Measurements from ENCODE around the gene TRAPPC2L. TPM values are rescaled to one million over a fixed set of nuclear protein-coding genes. Genes with fewer than 3 reads are reported as not detected.

The TRAPPC2L gene
- total RNA-seq, 2 donors from 2014 or later: 110 TPM

DNA sequence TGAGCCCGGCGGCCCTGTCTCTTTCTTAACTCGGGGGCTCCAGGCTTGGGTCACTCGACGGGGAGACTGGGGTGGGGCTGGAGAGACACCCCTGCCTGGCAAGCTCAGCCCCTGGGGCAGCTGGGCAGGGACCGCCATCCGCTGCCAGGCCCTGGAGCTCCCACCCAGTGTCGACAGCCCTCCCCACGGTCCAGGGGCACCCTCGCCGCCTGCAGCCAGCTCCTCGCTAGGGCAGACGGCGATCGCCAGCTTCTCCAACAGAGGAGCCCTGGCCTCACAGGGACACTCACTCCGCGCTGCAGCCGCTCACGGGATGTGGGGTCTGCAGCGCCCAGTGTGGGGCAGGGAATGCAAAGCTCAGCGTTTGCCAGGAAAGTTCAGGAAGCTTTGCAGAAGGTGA, 29.2 kb upstream of the TRAPPC2L start:
- H3K36me3 Mint-ChIP-seq (ENCODE audit: low read depth): peaks cover 8% of the 10 kb centered on the region
- no peaks in the 10 kb centered on the region for H3K27me3 Mint-ChIP-seq (ENCODE audit: insufficient read depth)
- WGBS, 2 experiments (ENCODE audit: insufficient coverage in 1 of 2, insufficient read length in 1 of 2): 94% methylated on average over 20 to 21 of the region's 21 CpGs
- no peak overlapping the region for H3K4me3 Mint-ChIP-seq
- no peaks in the 10 kb centered on the region for H3K36me3 ChIP-seq (ENCODE audit: control insufficient read depth, insufficient read depth, low read length)
- H3K4me3 ChIP-seq (ENCODE audit: low read length): no peak overlapping the region
- no peak overlapping the region for H3K9ac ChIP-seq (ENCODE audit: extremely low read depth, low read length, poor library complexity, severe bottlenecking)
- no peaks in the 10 kb centered on the region for H3K9me3 ChIP-seq (ENCODE audit: control insufficient read depth, low read length)
- H3K4me1 Mint-ChIP-seq: no peaks in the 10 kb centered on the region
- H3K27ac Mint-ChIP-seq: no peak overlapping the region
- TF ChIP-seq, protein P1, sequence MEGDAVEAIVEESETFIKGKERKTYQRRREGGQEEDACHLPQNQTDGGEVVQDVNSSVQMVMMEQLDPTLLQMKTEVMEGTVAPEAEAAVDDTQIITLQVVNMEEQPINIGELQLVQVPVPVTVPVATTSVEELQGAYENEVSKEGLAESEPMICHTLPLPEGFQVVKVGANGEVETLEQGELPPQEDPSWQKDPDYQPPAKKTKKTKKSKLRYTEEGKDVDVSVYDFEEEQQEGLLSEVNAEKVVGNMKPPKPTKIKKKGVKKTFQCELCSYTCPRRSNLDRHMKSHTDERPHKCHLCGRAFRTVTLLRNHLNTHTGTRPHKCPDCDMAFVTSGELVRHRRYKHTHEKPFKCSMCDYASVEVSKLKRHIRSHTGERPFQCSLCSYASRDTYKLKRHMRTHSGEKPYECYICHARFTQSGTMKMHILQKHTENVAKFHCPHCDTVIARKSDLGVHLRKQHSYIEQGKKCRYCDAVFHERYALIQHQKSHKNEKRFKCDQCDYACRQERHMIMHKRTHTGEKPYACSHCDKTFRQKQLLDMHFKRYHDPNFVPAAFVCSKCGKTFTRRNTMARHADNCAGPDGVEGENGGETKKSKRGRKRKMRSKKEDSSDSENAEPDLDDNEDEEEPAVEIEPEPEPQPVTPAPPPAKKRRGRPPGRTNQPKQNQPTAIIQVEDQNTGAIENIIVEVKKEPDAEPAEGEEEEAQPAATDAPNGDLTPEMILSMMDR (conservative IDR thresholded peaks at IDR 0.05): no peak
- H3K9me3 Mint-ChIP-seq: no peaks in the 10 kb centered on the region
- H3K4me1 ChIP-seq (ENCODE audit: control insufficient read depth, insufficient read depth, low read length): no peaks in the 10 kb centered on the region
- DNase-seq: no peak
- H3K27ac ChIP-seq (ENCODE audit: low read depth, low read length): no peak overlapping the region
- H3K27me3 ChIP-seq (ENCODE audit: control insufficient read depth, insufficient read depth, low read length, poor library complexity, severe bottlenecking): no peaks in the 10 kb centered on the region

DNA sequence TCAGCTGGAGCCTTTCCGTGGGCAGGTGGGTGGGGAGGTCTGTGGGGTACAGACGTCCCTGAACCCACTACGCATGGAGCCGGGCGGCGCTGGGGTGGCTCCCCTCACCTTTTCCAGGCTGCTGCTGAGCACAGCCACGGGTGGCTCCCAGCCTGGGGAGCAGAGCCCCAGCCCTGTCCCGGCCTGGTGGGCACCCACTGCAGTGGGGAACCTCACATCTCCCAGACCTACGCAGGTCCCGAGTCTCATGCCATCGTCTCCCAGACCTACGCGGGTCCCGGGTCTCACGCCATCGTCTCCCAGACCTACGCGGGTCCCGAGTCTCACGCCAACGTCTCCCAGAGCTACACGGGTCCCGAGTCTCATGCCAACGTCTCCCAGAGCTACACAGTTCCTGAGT, 28.2 kb upstream of the TRAPPC2L start:
- Histone ChIP-seq H3K4me3 (ENCODE audit: low read length) (no peak overlapping the region), H3K9me3 (ENCODE audit: control insufficient read depth, low read length) (no peaks in the 10 kb centered on the region), H3K27ac (ENCODE audit: low read depth, low read length) (no peak overlapping the region), H3K36me3 (ENCODE audit: control insufficient read depth, insufficient read depth, low read length) (no peaks in the 10 kb centered on the region), H3K4me1 (ENCODE audit: control insufficient read depth, insufficient read depth, low read length) (no peaks in the 10 kb centered on the region), H3K27me3 (ENCODE audit: control insufficient read depth, insufficient read depth, low read length, poor library complexity, severe bottlenecking) (no peaks in the 10 kb centered on the region), H3K9ac (ENCODE audit: extremely low read depth, low read length, poor library complexity, severe bottlenecking) (no peak overlapping the region)
- TF ChIP-seq, protein P1 (conservative IDR thresholded peaks at IDR 0.05): no peak
- H3K36me3 Mint-ChIP-seq (ENCODE audit: low read depth): peaks cover 4% of the 10 kb centered on the region
- DNase-seq: no peak
- H3K27me3 Mint-ChIP-seq (ENCODE audit: insufficient read depth): no peaks in the 10 kb centered on the region
- no peaks in the 10 kb centered on the region for H3K4me1 Mint-ChIP-seq
- no peaks in the 10 kb centered on the region for H3K9me3 Mint-ChIP-seq
- H3K27ac Mint-ChIP-seq: no peak overlapping the region
- H3K4me3 Mint-ChIP-seq: no peak overlapping the region
- WGBS, 2 experiments (ENCODE audit: insufficient coverage in 1 of 2, insufficient read length in 1 of 2): 91 to 96% methylated on average over 12 to 23 of the region's 24 CpGs

GRCh38 chr16:88830258-88830657, 26.7 kb upstream of the TRAPPC2L start:
- Mint-ChIP-seq H3K4me1 (no peaks in the 10 kb centered on the region), H3K9me3 (no peaks in the 10 kb centered on the region), H3K27ac (no peak overlapping the region), H3K27me3 (ENCODE audit: insufficient read depth) (no peaks in the 10 kb centered on the region), H3K4me3 (no peak overlapping the region), H3K36me3 (ENCODE audit: low read depth) (peaks cover 4% of the 10 kb centered on the region)
- Histone ChIP-seq H3K36me3 (ENCODE audit: control insufficient read depth, insufficient read depth, low read length) (no peaks in the 10 kb centered on the region), H3K4me3 (ENCODE audit: low read length) (no peak overlapping the region), H3K9ac (ENCODE audit: extremely low read depth, low read length, poor library complexity, severe bottlenecking) (no peak overlapping the region), H3K27ac (ENCODE audit: low read depth, low read length) (no peak overlapping the region), H3K9me3 (ENCODE audit: control insufficient read depth, low read length) (no peaks in the 10 kb centered on the region), H3K4me1 (ENCODE audit: control insufficient read depth, insufficient read depth, low read length) (no peaks in the 10 kb centered on the region), H3K27me3 (ENCODE audit: control insufficient read depth, insufficient read depth, low read length, poor library complexity, severe bottlenecking) (no peaks in the 10 kb centered on the region)
- 85 to 91% methylated on average over 10 to 11 of the region's 11 CpGs for WGBS, 2 experiments (ENCODE audit: insufficient coverage in 1 of 2, insufficient read length in 1 of 2)
- TF ChIP-seq, protein P1 (conservative IDR thresholded peaks at IDR 0.05): no peak
- DNase-seq: no peak
